Measurements from ENCODE around the gene CLCN7. TPM values are rescaled to one million over a fixed set of nuclear protein-coding genes. Genes with fewer than 3 reads are reported as not detected.

The CLCN7 gene
- total and polyA plus RNA-seq, 8 donors: 28.6 to 130 (median 31.3) TPM

DNA sequence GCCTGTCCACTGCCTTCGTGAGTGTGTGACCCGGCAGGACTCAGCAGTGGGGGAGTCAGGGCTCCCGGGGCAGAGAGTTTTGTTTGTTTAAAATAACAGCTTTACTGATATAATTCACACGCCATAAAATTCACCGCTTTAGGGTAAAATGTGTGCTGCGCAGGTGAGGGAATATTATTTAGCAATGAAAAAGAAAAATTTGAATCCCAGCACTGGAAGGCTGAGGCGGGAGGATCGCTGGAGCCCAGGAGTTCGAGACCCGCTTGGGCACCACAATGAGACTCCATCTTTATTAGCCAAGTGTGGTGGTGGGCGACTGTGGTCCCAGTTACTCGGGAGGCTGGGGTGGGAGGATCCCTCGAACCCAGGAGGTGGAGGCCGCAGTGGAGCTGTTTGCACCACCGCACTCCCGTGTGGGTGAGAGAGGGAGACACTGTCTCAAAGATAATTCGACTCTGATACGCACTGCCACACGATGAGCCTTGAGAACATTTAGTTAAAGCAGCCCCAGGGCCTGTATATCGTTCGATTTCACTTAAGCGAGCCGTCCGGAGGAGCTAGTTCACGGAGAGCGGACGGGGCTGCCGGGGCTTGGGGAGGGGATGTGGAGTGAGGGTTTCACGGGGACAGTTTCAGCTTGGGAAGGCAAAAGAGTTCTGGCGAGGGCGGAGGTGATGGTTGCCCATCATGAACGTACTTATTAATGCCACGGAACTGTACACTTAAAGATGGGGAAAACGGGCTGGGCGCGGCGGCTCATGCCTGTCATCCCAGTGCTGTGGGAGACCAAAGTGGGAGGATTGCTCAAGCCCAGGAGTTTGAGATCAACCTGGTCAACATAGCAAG lies 28.5 kb upstream of the CLCN7 start:
- Histone ChIP-seq H3K9me3 (no peaks in the 10 kb centered on the region), H3K27me3 (no peaks in the 10 kb centered on the region), H3K4me1 (no peaks in the 10 kb centered on the region), H3K4me3 (no peak overlapping the region), H3K27ac (no peak overlapping the region), H3K36me3 (peaks cover 0 to 84% of the 10 kb centered on the region in 2 donors)
- ATAC-seq (no peak), DNase-seq (no peak)
- TF ChIP-seq, protein P1, sequence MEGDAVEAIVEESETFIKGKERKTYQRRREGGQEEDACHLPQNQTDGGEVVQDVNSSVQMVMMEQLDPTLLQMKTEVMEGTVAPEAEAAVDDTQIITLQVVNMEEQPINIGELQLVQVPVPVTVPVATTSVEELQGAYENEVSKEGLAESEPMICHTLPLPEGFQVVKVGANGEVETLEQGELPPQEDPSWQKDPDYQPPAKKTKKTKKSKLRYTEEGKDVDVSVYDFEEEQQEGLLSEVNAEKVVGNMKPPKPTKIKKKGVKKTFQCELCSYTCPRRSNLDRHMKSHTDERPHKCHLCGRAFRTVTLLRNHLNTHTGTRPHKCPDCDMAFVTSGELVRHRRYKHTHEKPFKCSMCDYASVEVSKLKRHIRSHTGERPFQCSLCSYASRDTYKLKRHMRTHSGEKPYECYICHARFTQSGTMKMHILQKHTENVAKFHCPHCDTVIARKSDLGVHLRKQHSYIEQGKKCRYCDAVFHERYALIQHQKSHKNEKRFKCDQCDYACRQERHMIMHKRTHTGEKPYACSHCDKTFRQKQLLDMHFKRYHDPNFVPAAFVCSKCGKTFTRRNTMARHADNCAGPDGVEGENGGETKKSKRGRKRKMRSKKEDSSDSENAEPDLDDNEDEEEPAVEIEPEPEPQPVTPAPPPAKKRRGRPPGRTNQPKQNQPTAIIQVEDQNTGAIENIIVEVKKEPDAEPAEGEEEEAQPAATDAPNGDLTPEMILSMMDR (IDR thresholded peaks at IDR 0.05): no peak
- intact Hi-C loops (cut with DNase I): no loop called here

GRCh38 chr16:1502092-1503004 lies 27.5 kb upstream of the CLCN7 start:
- Histone ChIP-seq H3K9me3 (no peaks in the 10 kb centered on the region), H3K4me1 (no peaks in the 10 kb centered on the region), H3K27me3 (no peaks in the 10 kb centered on the region), H3K27ac (no peak overlapping the region), H3K36me3 (peaks cover 0 to 91% of the 10 kb centered on the region in 2 donors), H3K4me3 (no peak overlapping the region)
- TF ChIP-seq, protein P1 (IDR thresholded peaks at IDR 0.05): no peak
- intact Hi-C loops (cut with DNase I): no loop called here
- DNase-seq (peak in 1 of 4 donors; percentile 73), ATAC-seq (no peak)

DNA sequence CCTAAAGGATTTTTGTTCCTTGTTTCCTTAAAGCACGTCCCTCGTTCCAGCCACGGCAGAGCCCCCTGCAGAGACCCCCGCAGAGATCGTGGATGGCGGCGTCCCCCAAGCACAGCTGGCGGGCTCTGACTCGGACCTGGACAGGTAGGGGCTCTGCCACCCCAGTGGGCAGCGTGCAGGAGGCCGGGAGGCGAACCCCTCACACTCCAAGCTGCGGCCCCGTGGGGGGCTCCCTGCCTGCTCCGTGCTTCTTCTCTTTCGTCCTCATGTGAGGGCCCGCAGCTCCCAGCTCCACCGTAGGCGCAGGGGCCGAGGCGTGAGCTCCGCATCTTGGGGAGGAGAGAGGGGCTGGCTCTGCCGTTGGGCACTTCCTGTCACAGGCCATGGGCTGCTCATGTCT lies 26.8 kb upstream of the CLCN7 start:
- Histone ChIP-seq H3K27me3 (no peaks in the 10 kb centered on the region), H3K36me3 (peaks cover 0 to 91% of the 10 kb centered on the region in 2 donors), H3K4me3 (no peak overlapping the region), H3K27ac (no peak overlapping the region), H3K9me3 (no peaks in the 10 kb centered on the region), H3K4me1 (no peaks in the 10 kb centered on the region)
- TF ChIP-seq, protein P1 (IDR thresholded peaks at IDR 0.05): no peak
- DNase-seq (no peak), ATAC-seq (no peak)
- intact Hi-C loops (cut with DNase I): no loop called here

- Histone ChIP-seq H3K4me1 (no peaks in the 10 kb centered on the region), H3K27ac (no peak overlapping the region), H3K9me3 (no peaks in the 10 kb centered on the region), H3K4me3 (no peak overlapping the region), H3K36me3 (peaks cover 0 to 91% of the 10 kb centered on the region in 2 donors), H3K27me3 (no peaks in the 10 kb centered on the region)
- ATAC-seq: no peak
- intact Hi-C loops (cut with DNase I): no loop called here
- TF ChIP-seq, protein P1 (IDR thresholded peaks at IDR 0.05): no peak
- DNase-seq: peak in 1 of 4 donors; percentile 75
Measured at GRCh38 chr16:1500465-1501150, 25.8 kb upstream of the CLCN7 start.

Measured in left lung (tissue), 10 donors.